ENCODE results near the gene PTH1R.

The PTH1R gene

DNA sequence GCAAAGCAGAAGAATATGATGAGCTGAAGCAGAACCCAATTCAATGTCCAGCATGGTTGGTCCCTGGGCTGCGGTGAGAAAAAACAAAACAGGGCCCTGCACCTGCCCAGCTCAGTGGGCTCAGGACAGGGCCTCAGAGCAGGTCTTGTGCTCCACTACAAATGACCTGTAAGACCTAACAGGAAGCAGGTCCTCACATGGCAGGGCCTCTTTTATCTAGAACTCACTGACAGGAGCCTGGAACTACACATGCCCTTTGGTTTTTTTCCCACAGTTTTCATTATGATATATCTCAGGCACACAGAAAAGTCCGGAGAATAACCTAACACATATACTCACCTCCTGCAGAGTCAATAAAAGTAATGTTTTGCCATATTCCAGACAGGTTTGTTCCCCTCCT, 60.6 kb downstream of the PTH1R start:
- TF ChIP-seq, protein P1, sequence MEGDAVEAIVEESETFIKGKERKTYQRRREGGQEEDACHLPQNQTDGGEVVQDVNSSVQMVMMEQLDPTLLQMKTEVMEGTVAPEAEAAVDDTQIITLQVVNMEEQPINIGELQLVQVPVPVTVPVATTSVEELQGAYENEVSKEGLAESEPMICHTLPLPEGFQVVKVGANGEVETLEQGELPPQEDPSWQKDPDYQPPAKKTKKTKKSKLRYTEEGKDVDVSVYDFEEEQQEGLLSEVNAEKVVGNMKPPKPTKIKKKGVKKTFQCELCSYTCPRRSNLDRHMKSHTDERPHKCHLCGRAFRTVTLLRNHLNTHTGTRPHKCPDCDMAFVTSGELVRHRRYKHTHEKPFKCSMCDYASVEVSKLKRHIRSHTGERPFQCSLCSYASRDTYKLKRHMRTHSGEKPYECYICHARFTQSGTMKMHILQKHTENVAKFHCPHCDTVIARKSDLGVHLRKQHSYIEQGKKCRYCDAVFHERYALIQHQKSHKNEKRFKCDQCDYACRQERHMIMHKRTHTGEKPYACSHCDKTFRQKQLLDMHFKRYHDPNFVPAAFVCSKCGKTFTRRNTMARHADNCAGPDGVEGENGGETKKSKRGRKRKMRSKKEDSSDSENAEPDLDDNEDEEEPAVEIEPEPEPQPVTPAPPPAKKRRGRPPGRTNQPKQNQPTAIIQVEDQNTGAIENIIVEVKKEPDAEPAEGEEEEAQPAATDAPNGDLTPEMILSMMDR (IDR thresholded peaks at IDR 0.05; ENCODE audit: control extremely low read depth, extremely low read depth, low read depth, missing control alignments): no peak
- no peak for DNase-seq (ENCODE audit: extremely low spot score)
- ChIA-PET POLR2A (interaction anchor here (0.7 kb wide), 1 partner anchor 12 kb away, joined by 6 read pairs; no protein-coding TSS in a partner anchor), CTCF (interaction anchor here (0.7 to 1.4 kb wide), 2 partner anchors 9 to 29 kb away, joined by 3 read pairs; no protein-coding TSS in a partner anchor)

DNA sequence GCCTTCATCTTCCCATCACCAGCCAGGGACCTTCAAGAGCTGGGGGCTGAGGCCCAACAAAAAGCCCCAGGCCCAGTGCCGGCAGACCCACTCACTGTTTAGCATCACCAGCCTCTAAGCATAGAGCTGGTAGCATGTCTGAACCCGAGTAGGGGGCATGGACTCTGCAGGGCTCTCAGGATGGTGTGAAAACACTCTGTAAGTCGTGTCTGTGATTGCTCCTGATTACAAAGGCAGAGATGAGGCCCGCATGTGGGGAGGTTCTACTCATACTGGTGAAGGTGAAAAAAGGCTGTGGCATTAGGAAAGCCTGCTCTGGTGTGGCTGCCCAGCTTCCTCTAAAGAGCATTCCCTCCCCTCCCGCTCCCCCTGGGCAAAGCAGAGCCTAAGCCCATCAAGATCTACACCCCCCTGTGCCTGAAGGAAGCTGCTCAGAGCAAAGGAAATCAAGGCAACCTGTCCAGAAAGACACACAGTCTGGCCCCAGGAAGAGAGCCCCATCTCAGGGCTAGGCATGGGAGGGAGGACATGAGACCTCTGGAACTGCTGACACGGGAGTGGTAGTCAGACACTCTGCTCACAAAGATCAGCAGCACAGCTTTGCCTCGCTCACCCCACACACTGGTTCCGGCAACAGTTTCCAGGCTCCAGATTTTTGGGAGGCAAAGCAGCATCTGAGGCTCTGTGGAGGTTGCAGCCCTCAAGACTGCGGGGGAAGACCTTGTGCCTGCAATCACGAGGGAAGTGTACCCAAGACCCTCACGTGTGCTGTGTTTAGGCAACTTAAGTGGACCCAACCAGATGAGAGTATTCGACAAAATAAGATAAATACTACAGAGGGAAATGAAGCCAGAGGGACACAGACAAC, 62.3 kb downstream of the PTH1R start:
- CTCF ChIA-PET: interaction anchor here (1.3 to 3.0 kb wide), 2 partner anchors 9 to 30 kb away, joined by 4 to 10 read pairs; no protein-coding TSS in a partner anchor
- DNase-seq (ENCODE audit: extremely low spot score): no peak
- POLR2A ChIA-PET: interaction anchor here (1.1 kb wide), 1 partner anchor 40 kb away, joined by 3 read pairs; the partner anchor contains the start of gene NBEAL2
- TF ChIP-seq, protein P1 (IDR thresholded peaks at IDR 0.05; ENCODE audit: control extremely low read depth, extremely low read depth, low read depth, missing control alignments): no peak

GRCh38 chr3:46942076-46942475, 64.6 kb downstream of the PTH1R start:
- ChIA-PET POLR2A (no interaction called here), CTCF (interaction anchor here (0.8 to 1.7 kb wide), 5 partner anchors 10 to 24 kb away, joined by 3 to 5 read pairs (median 3); no protein-coding TSS in a partner anchor)
- no peak for DNase-seq (ENCODE audit: extremely low spot score)
- TF ChIP-seq, protein P1 (IDR thresholded peaks at IDR 0.05; ENCODE audit: control extremely low read depth, extremely low read depth, low read depth, missing control alignments): no peak

- no peak for DNase-seq (ENCODE audit: extremely low spot score)
- CTCF ChIA-PET: interaction anchor here (0.8 to 1.7 kb wide), 5 partner anchors 10 to 24 kb away, joined by 3 to 5 read pairs (median 3); no protein-coding TSS in a partner anchor
- TF ChIP-seq, protein P1 (IDR thresholded peaks at IDR 0.05; ENCODE audit: control extremely low read depth, extremely low read depth, low read depth, missing control alignments): no peak
- POLR2A ChIA-PET: no interaction called here
These were observed 65.1 kb downstream of the PTH1R start for GRCh38 chr3:46942481-46943236.

- TF ChIP-seq, protein P1 (IDR thresholded peaks at IDR 0.05; ENCODE audit: control extremely low read depth, extremely low read depth, low read depth, missing control alignments): no peak
- no peak for DNase-seq (ENCODE audit: extremely low spot score)
- ChIA-PET CTCF (interaction anchor here (1.4 to 1.7 kb wide), 3 partner anchors 8 to 12 kb away, joined by 4 read pairs; no protein-coding TSS in a partner anchor), POLR2A (interaction anchor here (1.4 kb wide), 1 partner anchor 12 kb away, joined by 7 read pairs; no protein-coding TSS in a partner anchor)
These were observed 66.0 kb downstream of the PTH1R start for GRCh38 chr3:46943237-46944187.

Measured in GM10248 (cell line).